SK-N-SH treated with all-trans-retinoic acid at 6 μM for 48 hours (cell line): ENCODE measurements around the gene RBM19.

Experiments used
- ATAC-seq: fragments of 200-7000 bp; cut with Tn5 transposase; 3 replicates; pipeline ENCODE4 v1.9.1; 2020; ENCODE audit warnings: mild to moderate bottlenecking, moderate library complexity
- BACH2 ChIP-seq: fragments of 250-450 bp; sonication (Bioruptor Pico); IDR thresholded peaks from 2 replicates; pipeline ENCODE4 v1.9.0; 2021; ENCODE audit warnings: mild to moderate bottlenecking, borderline replicate concordance
- CREB5 ChIP-seq: fragments of 250-450 bp; sonication (Bioruptor Pico); IDR thresholded peaks from 2 replicates; pipeline ENCODE4 v1.5.1; 2020; ENCODE audit warnings: low read depth, mild to moderate bottlenecking, moderate library complexity
- CSDC2 ChIP-seq: fragments of 250-450 bp; sonication (Bioruptor Pico); IDR thresholded peaks from 2 replicates; pipeline ENCODE4 v1.5.0; 2020; ENCODE audit warnings: mild to moderate bottlenecking, moderate library complexity
- CSRNP3 ChIP-seq: fragments of 250-450 bp; sonication (Bioruptor Pico); IDR thresholded peaks from 2 replicates; pipeline ENCODE4 v1.5.1; 2021; ENCODE audit warnings: mild to moderate bottlenecking, moderate library complexity
- GLIS3 ChIP-seq: fragments of 250-450 bp; sonication (Bioruptor Pico); IDR thresholded peaks from 2 replicates; pipeline ENCODE4 v1.5.0; 2020; ENCODE audit warnings: mild to moderate bottlenecking, moderate library complexity
- ISL1 ChIP-seq: fragments of 250-450 bp; sonication (Bioruptor Pico); IDR thresholded peaks from 2 replicates; pipeline ENCODE4 v2.1.2; 2022; ENCODE audit warnings: mild to moderate bottlenecking, moderate library complexity
- OSR1 ChIP-seq: fragments of 250-450 bp; sonication (Bioruptor Pico); IDR thresholded peaks from 2 replicates; pipeline ENCODE4 v1.8.0; 2022; ENCODE audit warnings: moderate library complexity, mild to moderate bottlenecking, inconsistent platforms
- POU6F1 ChIP-seq: fragments of 250-450 bp; sonication (Bioruptor Pico); IDR thresholded peaks from 2 replicates; pipeline ENCODE4 v1.8.0; 2021; ENCODE audit warnings: low read depth, mild to moderate bottlenecking, moderate library complexity, borderline replicate concordance
- PPARA ChIP-seq: fragments of 250-450 bp; sonication (Bioruptor Pico); IDR thresholded peaks from 2 replicates; pipeline ENCODE4 v1.5.0; 2020; ENCODE audit warnings: mild to moderate bottlenecking, borderline replicate concordance
- RARB ChIP-seq: fragments of 250-450 bp; sonication (Bioruptor Pico); IDR thresholded peaks from 2 replicates; pipeline ENCODE4 v1.8.0; 2021; ENCODE audit warnings: mild to moderate bottlenecking, moderate library complexity
- SNAI2 ChIP-seq: fragments of 250-450 bp; sonication (Bioruptor Pico); IDR thresholded peaks from 2 replicates; pipeline ENCODE4 v1.5.0; 2020; ENCODE audit warnings: mild to moderate bottlenecking, moderate library complexity
- TCF4 ChIP-seq: fragments of 250-450 bp; sonication (Bioruptor Pico); IDR thresholded peaks from 2 replicates; pipeline ENCODE4 v1.8.0; 2021; ENCODE audit warnings: mild to moderate bottlenecking, moderate library complexity, borderline replicate concordance
- TOX ChIP-seq: fragments of 250-450 bp; sonication (Bioruptor Pico); IDR thresholded peaks from 2 replicates; pipeline ENCODE4 v1.8.0; 2021; ENCODE audit warnings: mild to moderate bottlenecking, moderate library complexity, borderline replicate concordance
- TSHZ2 ChIP-seq: fragments of 250-450 bp; sonication (Bioruptor Pico); IDR thresholded peaks from 2 replicates; pipeline ENCODE4 v1.5.0; 2020; ENCODE audit warnings: mild to moderate bottlenecking, moderate library complexity
- ZC3H10 ChIP-seq: fragments of 250-450 bp; sonication (Bioruptor Pico); IDR thresholded peaks from 2 replicates; pipeline ENCODE4 v1.5.1; 2021; ENCODE audit warnings: mild to moderate bottlenecking, moderate library complexity
- ZFP3 ChIP-seq: fragments of 250-450 bp; sonication (Bioruptor Pico); IDR thresholded peaks from 2 replicates; pipeline ENCODE4 v1.5.0; 2020; ENCODE audit warnings: mild to moderate bottlenecking, moderate library complexity
- ZFP30 ChIP-seq: fragments of 450-650 bp; formaldehyde crosslinking; IDR thresholded peaks from 2 replicates; pipeline ENCODE4 v1.5.0; 2022; ENCODE audit warnings: mild to moderate bottlenecking, moderate library complexity
- ZNF565 ChIP-seq: fragments of 450-650 bp; formaldehyde crosslinking; conservative IDR thresholded peaks from 2 replicates; pipeline ENCODE4 v1.5.0; 2020; ENCODE audit warnings: low read depth, mild to moderate bottlenecking, moderate library complexity
- ZNF70 ChIP-seq: fragments of 450-650 bp; formaldehyde crosslinking; IDR thresholded peaks from 2 replicates; pipeline ENCODE4 v1.5.0; 2020; ENCODE audit warnings: mild to moderate bottlenecking, moderate library complexity
- ZNF8 ChIP-seq: fragments of 450-650 bp; formaldehyde crosslinking; IDR thresholded peaks from 2 replicates; pipeline ENCODE4 v1.5.0; 2020; ENCODE audit warnings: mild to moderate bottlenecking, moderate library complexity

Gene RBM19

GRCh38 chr12:113786107-113786506 is 180.0 kb downstream of the RBM19 start (continued):
- TF ChIP-seq CSRNP3 (CRISPR knock-in tag) (no peak), CREB5 (CRISPR knock-in tag) (no peak), ZC3H10 (CRISPR knock-in tag) (no peak), ZFP3 (CRISPR knock-in tag) (no peak), CSDC2 (CRISPR knock-in tag) (no peak), BACH2 (CRISPR knock-in tag) (no peak), OSR1 (CRISPR knock-in tag) (no peak), RARB (CRISPR knock-in tag) (no peak), POU6F1 (no peak)
- TF ChIP-seq, all 23 proteins: peak for 0

- no peak for ATAC-seq
- TF ChIP-seq ZNF70 (no peak), POU6F1 (no peak), ZFP30 (CRISPR knock-in tag) (no peak), GLIS3 (no peak), BACH2 (CRISPR knock-in tag) (no peak), ZNF8 (CRISPR knock-in tag) (no peak), CREB5 (CRISPR knock-in tag) (no peak), TOX (CRISPR knock-in tag) (no peak), ZFP3 (CRISPR knock-in tag) (no peak), ISL1 (CRISPR knock-in tag) (no peak), RARB (CRISPR knock-in tag) (no peak), SNAI2 (CRISPR knock-in tag) (no peak), CSRNP3 (CRISPR knock-in tag) (no peak), PPARA (CRISPR knock-in tag) (no peak), CSDC2 (CRISPR knock-in tag) (no peak), TSHZ2 (CRISPR knock-in tag) (no peak), ZNF565 (CRISPR knock-in tag) (no peak), TCF4 (CRISPR knock-in tag) (no peak), ZC3H10 (CRISPR knock-in tag) (no peak)
Measured at GRCh38 chr12:113783811-113784210, 182.3 kb downstream of the RBM19 start.
